ENCODE data around the gene OR4S2. TPM values are rescaled to one million over a fixed set of nuclear protein-coding genes. Genes with fewer than 3 reads are reported as not detected.

OR4S2 gene
- total RNA-seq, result not detected in 2 replicates

GRCh38 chr11:55648027-55648426 is at the start of gene OR4S2:
OR4S2 (plus strand) TSS chr11:55648327; CDS start chr11:55650904, 2,577 bp downstream.

DNA sequence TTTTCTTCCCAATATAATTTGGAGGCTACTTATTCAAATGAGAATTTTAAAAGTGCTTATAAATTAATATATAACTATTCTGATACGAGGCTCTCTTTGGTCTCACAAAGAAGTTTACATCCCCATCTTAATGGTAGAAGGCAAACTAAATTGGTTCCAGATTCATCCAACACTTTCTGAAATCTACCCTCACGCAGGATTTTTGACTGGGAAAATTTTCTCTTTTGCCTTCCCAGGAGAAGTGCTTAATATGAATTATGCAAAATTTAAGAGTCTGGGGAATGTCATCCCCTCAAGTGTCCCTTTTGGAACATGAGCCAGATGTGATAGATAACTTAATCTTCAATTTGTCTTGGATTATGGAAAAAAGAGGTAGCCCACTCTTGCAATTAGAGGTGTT is 40.6 kb upstream of the OR4S2 start, which contains the start of gene OR4C11:
TSS of gene OR4C11 (minus strand) at position 101 of the 400 bp plus-strand sequence. CDS start 3,272 bp downstream, outside the sequence.

GRCh38 chr11:55634813-55635212 is 13.3 kb upstream of the OR4S2 start, which contains the start of gene OR4P4:
OR4P4 (plus strand) TSS chr11:55635113.

DNA sequence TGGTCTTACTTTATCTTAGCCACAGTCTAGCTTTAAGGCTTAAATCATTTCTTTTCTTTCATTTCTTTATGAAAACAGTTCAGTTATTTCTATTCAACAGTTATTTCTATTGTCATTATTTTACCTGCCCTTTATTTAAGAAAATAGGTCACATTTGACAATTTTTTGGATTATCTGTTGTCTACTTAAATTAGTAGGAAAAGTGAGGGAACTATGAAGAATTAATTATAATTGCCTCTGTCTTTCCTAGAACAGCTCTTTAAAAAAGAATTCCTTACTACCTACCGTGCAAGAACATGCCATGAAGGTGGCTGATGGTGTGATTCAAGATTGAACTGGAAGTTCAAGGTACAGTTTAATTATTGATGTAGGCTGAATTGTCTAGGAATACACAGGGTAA is 13.8 kb downstream of the OR4S2 start, which contains the start of gene OR4C6:
TSS of gene OR4C6 (plus strand) at position 301 of the 400 bp plus-strand sequence. CDS start 2,966 bp downstream, outside the sequence.

Other genes starting within 250 kb of the OR4S2 start
- not detected in 2 replicates for gene OR4C15, start 93.9 kb upstream of the OR4S2 start, total RNA-seq
- gene OR4C16, start 76.2 kb upstream of the OR4S2 start, total RNA-seq, result not detected in 2 replicates
- not detected in 2 replicates for gene OR4C11, start 40.7 kb upstream of the OR4S2 start, total RNA-seq
- gene OR4P4, start 13.2 kb upstream of the OR4S2 start, total RNA-seq, result not detected in 2 replicates
- gene OR4C6, start 13.9 kb downstream of the OR4S2 start, total RNA-seq, result not detected in 2 replicates
- gene OR5D13, start 125.1 kb downstream of the OR4S2 start, total RNA-seq, result not detected in 2 replicates
- not detected in 2 replicates for gene OR5D14, start 147.2 kb downstream of the OR4S2 start, total RNA-seq
- not detected in 2 replicates for gene OR5L1, start 163.0 kb downstream of the OR4S2 start, total RNA-seq
- not detected in 2 replicates for gene OR5D18, start 171.3 kb downstream of the OR4S2 start, total RNA-seq
- gene OR5L2, start 178.9 kb downstream of the OR4S2 start, total RNA-seq, result not detected in 2 replicates
- not detected in 2 replicates for gene OR5D16, start 190.4 kb downstream of the OR4S2 start, total RNA-seq
- not detected in 2 replicates for gene TRIM51, start 235.0 kb downstream of the OR4S2 start, total RNA-seq